SU-DHL-6 (cell line): ENCODE data around the gene ARMH2.
"Not testable (repeated sequence)": the region's sequence is repeated elsewhere in the genome, so short reads cannot be mapped to it uniquely, and the experiment has no call there.

Experiments
- H2AFZ ChIP-seq: fragments of 200-600 bp; sonication (generic); 2 replicates; pipeline ENCODE4 v1.6.1; 2014; ENCODE audit warnings: low read depth, mild to moderate bottlenecking, moderate library complexity, mixed read lengths, antibody characterized with exemption, low read length; ENCODE audit not compliant: severe bottlenecking
- H3F3A ChIP-seq: fragments of 200-600 bp; shearing (Covaris generic); 2 replicates; pipeline ENCODE4 v1.6.0; 2016; ENCODE audit warnings: antibody characterized with exemption, mild to moderate bottlenecking; ENCODE audit not compliant: insufficient read depth
- H3K27ac ChIP-seq: fragments of 200-600 bp; sonication (generic); 2 replicates; pipeline ENCODE4 v1.5.1; 2016; ENCODE audit warnings: low read depth, mild to moderate bottlenecking, low read length, moderate library complexity, mixed read lengths
- H3K27me3 ChIP-seq: fragments of 200-600 bp; sonication (generic), shearing (Covaris generic); 2 replicates; pipeline ENCODE4 v1.6.0; 2014; ENCODE audit warnings: mild to moderate bottlenecking, low read length
- H3K36me3 ChIP-seq: fragments of 200-600 bp; sonication (generic); 2 replicates; pipeline ENCODE4 v1.6.1; 2014; ENCODE audit warnings: mild to moderate bottlenecking, low read length, mixed read lengths
- H3K4me2 ChIP-seq: fragments of 300-600, 200-600 bp; shearing (Covaris generic), sonication (generic); 2 replicates; pipeline ENCODE4 v1.6.0; 2014; ENCODE audit warnings: low read length, low read depth, mild to moderate bottlenecking; ENCODE audit not compliant: poor library complexity, severe bottlenecking
- H3K4me3 ChIP-seq: fragments of 200-600 bp; sonication (generic); 2 replicates; pipeline ENCODE4 v1.5.1; 2014; ENCODE audit warnings: antibody characterized with exemption, low read length, mild to moderate bottlenecking, mixed read lengths; ENCODE audit not compliant: insufficient read depth, poor library complexity, severe bottlenecking
- H3K79me2 ChIP-seq: fragments of 200-600 bp; sonication (generic); 2 replicates; pipeline ENCODE4 v1.6.1; 2014; ENCODE audit warnings: mild to moderate bottlenecking, low read length, moderate library complexity; ENCODE audit not compliant: insufficient read depth
- H3K9ac ChIP-seq: fragments of 200-600 bp; sonication (generic); 2 replicates; pipeline ENCODE4 v1.7.0; 2014; ENCODE audit warnings: mild to moderate bottlenecking, low read length
- H3K9me2 ChIP-seq: fragments of 200-600 bp; sonication (generic); replicated peaks from 2 replicates; pipeline ENCODE4 v1.6.1; 2014; ENCODE audit warnings: low read length; ENCODE audit not compliant: insufficient read depth
- H3K9me3 ChIP-seq: fragments of 200-600 bp; sonication (generic); 2 replicates; pipeline ENCODE4 v1.6.1; 2014; ENCODE audit warnings: low read length, mixed read lengths; ENCODE audit not compliant: insufficient read depth
- H4K20me1 ChIP-seq: fragments of 200-600 bp; sonication (generic); 2 replicates; pipeline ENCODE4 v1.6.1; 2014; ENCODE audit warnings: low read depth, mild to moderate bottlenecking, antibody characterized with exemption, low read length, moderate library complexity, mixed read lengths
- CTCF ChIP-seq: fragments of 200-600 bp; sonication (generic); IDR thresholded peaks from one replicate; pipeline ENCODE4 v1.5.1; 2017; ENCODE audit warnings: antibody characterized with exemption, mild to moderate bottlenecking, low read length, moderate library complexity; ENCODE audit not compliant: insufficient read depth, poor library complexity, severe bottlenecking
- EZH2phosphoT487 ChIP-seq: fragments of 200-600 bp; sonication (generic), shearing (Covaris generic); conservative IDR thresholded peaks from 2 replicates; pipeline ENCODE4 v1.6.1; 2018; ENCODE audit warnings: mild to moderate bottlenecking, antibody characterized with exemption, low read length, moderate library complexity, mixed read lengths

ARMH2 gene

DNA sequence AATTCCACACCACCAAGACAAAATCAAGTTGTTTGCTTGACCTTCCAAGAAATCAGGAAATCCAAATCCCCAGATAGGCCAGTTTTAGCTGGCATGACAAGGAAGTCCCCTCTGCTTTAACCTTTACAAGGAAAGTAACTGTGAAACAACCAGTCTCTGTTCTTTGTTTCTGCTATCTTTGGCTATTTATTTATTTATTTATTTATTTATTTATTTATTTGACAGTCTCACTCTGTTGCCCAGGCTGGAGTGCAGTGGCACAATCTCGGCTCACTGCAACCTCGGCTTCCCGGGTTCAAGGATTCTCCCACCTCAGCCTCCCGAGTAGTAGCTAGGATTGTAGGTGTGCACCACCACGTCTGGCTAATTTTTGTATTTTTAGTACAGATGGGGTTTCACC is 38.5 kb downstream of the ARMH2 start:
- Histone ChIP-seq H3K36me3 (no peaks in the 10 kb centered on the region), H3K27me3 (no peaks in the 10 kb centered on the region), H3F3A (no peaks in the 10 kb centered on the region), H3K79me2 (no peaks in the 10 kb centered on the region), H4K20me1 (no peaks in the 10 kb centered on the region), H3K27ac (no peak overlapping the region), H3K4me3 (no peak overlapping the region), H3K9me3 (peaks cover 3% of the 10 kb centered on the region; the same call in 1 of the 2 replicates), H3K9me2 (no peaks in the 10 kb centered on the region), H3K9ac (no peak overlapping the region), H3K4me2 (no peak overlapping the region), H2AFZ (no peak overlapping the region)
- TF ChIP-seq CTCF (no peak), EZH2phosphoT487 (no peak)

DNA sequence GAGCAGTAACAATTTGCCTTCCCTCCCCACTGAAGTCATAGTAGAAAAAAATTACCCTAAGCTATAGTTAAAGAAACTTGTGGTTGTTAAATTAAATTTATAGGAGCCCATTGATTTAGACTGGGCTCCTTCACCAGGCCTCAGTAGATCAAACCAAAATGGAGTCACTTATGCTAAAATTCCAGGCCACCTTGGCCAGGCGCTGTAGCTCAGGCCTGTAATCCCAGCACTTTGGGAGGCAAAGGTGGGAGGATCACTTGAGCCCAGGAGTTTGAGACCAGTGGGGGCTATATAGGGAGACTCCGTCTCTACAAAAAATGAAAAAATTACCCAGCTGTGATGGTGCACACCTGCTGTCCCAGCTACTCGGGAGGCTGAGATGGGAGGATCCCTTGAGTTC is 39.0 kb downstream of the ARMH2 start:
- no peaks in the 10 kb centered on the region for H3K36me3 ChIP-seq
- H3K4me3 ChIP-seq: no peak overlapping the region
- H3K9me2 ChIP-seq: no peaks in the 10 kb centered on the region
- H3K27me3 ChIP-seq: no peaks in the 10 kb centered on the region
- H3K79me2 ChIP-seq: no peaks in the 10 kb centered on the region
- no peak overlapping the region for H3K27ac ChIP-seq
- no peaks in the 10 kb centered on the region for H3F3A ChIP-seq
- TF ChIP-seq EZH2phosphoT487 (no peak), CTCF (no peak)
- H3K4me2 ChIP-seq: no peak overlapping the region
- no peak overlapping the region for H2AFZ ChIP-seq
- no peaks in the 10 kb centered on the region for H4K20me1 ChIP-seq
- H3K9me3 ChIP-seq: peaks cover 5% of the 10 kb centered on the region; the same call in 1 of the 2 replicates
- no peak overlapping the region for H3K9ac ChIP-seq

DNA sequence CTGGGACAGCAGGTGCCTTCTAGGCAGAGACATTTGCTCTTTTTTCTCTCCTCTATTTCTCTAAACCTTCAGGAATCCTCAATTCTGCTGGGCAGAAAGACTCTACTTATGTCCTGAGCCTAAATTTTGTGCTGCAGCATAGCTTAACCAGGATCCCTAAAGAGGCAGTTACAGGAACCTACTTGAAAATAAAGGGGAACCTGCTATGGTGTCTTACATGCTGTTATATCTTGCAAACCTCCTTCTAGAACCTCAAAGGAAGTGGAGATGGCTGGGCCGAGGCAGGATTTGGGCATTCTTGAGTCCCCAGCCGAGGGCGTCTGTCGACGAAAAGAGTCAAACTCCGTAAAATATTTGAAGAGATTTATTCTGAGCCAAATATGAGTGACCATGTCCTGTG is 41.1 kb downstream of the ARMH2 start:
- no peaks in the 10 kb centered on the region for H3K27me3 ChIP-seq
- H3K9me2 ChIP-seq: no peaks in the 10 kb centered on the region
- H3K27ac ChIP-seq: no peak overlapping the region
- H3K4me3 ChIP-seq: no peak overlapping the region
- H3K9ac ChIP-seq: no peak overlapping the region
- no peaks in the 10 kb centered on the region for H3F3A ChIP-seq
- peaks cover 18% of the 10 kb centered on the region; the same call in 1 of the 2 replicates for H3K9me3 ChIP-seq
- no peaks in the 10 kb centered on the region for H3K36me3 ChIP-seq
- no peaks in the 10 kb centered on the region for H4K20me1 ChIP-seq
- no peak overlapping the region for H3K4me2 ChIP-seq
- H3K79me2 ChIP-seq: no peaks in the 10 kb centered on the region
- H2AFZ ChIP-seq: no peak overlapping the region
- TF ChIP-seq CTCF: no peak
- TF ChIP-seq EZH2phosphoT487: no peak

DNA sequence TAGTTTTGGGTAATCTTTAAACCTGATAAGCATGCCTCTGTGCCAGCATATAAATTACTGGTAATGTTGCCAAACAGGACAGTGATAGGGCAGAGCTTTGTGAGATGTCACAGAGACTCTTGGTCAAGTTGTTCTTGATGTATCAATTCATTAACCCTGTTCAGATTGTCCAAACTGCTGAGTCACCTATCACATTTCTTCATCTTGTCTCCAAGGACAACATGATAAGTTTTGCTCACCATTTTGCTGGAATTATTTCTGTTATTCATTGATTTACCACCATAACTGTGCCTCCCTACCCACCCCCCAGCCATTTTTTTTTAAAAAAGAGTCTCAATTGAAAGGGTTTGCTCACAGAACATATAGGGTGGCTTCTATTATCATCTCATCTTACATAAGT is 43.4 kb downstream of the ARMH2 start:
- H2AFZ ChIP-seq: no peak overlapping the region
- no peak for TF ChIP-seq CTCF
- TF ChIP-seq EZH2phosphoT487: no peak
- no peak overlapping the region for H3K27ac ChIP-seq

DNA sequence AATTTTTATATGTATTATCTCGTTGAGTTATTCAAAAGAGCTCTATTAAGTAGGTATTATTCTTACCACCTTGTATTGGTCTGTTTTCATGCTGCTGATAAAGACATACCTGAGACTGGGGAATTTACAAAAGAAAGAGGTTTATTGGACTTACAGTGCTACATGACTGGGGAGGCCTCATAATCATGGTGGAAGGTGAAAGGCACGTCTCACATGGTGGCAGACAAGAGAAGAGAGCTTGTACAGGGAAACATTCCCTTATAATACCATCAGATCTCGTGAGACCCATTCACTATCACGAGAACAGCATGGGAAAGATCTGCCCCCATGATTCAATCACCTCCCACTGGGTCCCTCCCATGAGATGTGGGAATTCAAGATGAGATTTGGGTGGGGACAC is 44.3 kb downstream of the ARMH2 start:
- H3K9me2 ChIP-seq, H4K20me1 ChIP-seq, H3K27ac ChIP-seq, H3F3A ChIP-seq, H3K9ac ChIP-seq, H3K27me3 ChIP-seq, H3K36me3 ChIP-seq, H3K4me2 ChIP-seq, H2AFZ ChIP-seq, H3K79me2 ChIP-seq, H3K4me3 ChIP-seq: not testable (repeated sequence)
- H3K9me3 ChIP-seq: peaks cover 30% of the 10 kb centered on the region; the same call in 1 of the 2 replicates

More for the DNA sequence above, 43.4 kb downstream of the ARMH2 start:
- Histone ChIP-seq H3K4me3 (no peak overlapping the region), H3F3A (no peaks in the 10 kb centered on the region), H3K27me3 (no peaks in the 10 kb centered on the region; the same call in 1 of the 2 replicates), H3K9me2 (no peaks in the 10 kb centered on the region), H3K4me2 (no peak overlapping the region), H4K20me1 (no peaks in the 10 kb centered on the region), H3K9me3 (peaks cover 29% of the 10 kb centered on the region; the same call in 1 of the 2 replicates), H3K79me2 (no peaks in the 10 kb centered on the region), H3K9ac (no peak overlapping the region), H3K36me3 (no peaks in the 10 kb centered on the region)
